ENCODE measurements around the gene TMEM94. TPM values are rescaled to one million over a fixed set of nuclear protein-coding genes. Genes with fewer than 3 reads are reported as not detected.
A peak's percentile ranks its signal among the peaks of the same experiment; 100 is the strongest.

TMEM94 gene
- total RNA-seq, 1 experiment from 2014 or later, result 61.4 TPM

DNA sequence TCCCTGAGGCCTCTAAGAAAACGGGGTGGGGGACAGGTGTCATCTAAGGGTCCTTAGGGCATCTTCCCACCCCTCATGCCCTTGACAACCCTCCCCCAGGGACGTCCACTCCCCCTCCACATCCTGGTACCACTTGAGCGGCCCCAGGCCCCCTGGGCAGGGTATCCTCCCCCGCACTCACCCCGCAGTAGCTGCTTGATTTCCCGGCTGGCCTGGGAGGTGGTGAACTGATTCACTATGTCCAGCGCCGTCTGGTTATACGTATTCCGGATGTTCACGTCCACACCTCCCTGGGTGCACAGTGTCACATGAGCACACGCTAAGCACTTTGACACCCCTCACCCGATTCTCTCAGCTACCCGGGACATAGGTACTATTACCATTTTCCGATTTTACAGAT is 49.2 kb downstream of the TMEM94 start:
- no peaks in the 10 kb centered on the region for H3K79me1 ChIP-seq (ENCODE audit: insufficient read depth, low read depth, low read length, poor library complexity, severe bottlenecking)
- H3K23me2 ChIP-seq (ENCODE audit: insufficient read length, low read depth, low read length, poor library complexity, severe bottlenecking), result no peaks in the 10 kb centered on the region
- no peak overlapping the region for H4K8ac ChIP-seq (replicated peaks; ENCODE audit: insufficient read length, low read depth, low read length)
- H3K27me3 ChIP-seq (ENCODE audit: insufficient read depth, low read length), result no peaks in the 10 kb centered on the region
- no peak overlapping the region for H3K23ac ChIP-seq (ENCODE audit: insufficient read length, low read depth, low read length)
- Mint-ChIP-seq H3K4me3 (no peak overlapping the region), H3K9me3 (no peaks in the 10 kb centered on the region), H3K36me3 (ENCODE audit: insufficient read depth in 1 of 3, low read depth in 3 of 3) (peaks cover 0 to 39% (median 27%) of the 10 kb centered on the region in 3 experiments; a peak in 5 of 7 replicates), H3K4me1 (no peaks in the 10 kb centered on the region), H3K27me3 (ENCODE audit: low read depth) (no peaks in the 10 kb centered on the region), H3K27ac (peak overlapping the region in 1 of 3 experiments; percentile 13; a peak in 2 of 7 replicates)
- H2BK15ac ChIP-seq (ENCODE audit: low read depth, low read length), result no peak overlapping the region
- no peak overlapping the region for H2AK5ac ChIP-seq (ENCODE audit: insufficient read length, low read length)
- H3K4me2 ChIP-seq (ENCODE audit: insufficient read depth, insufficient read length, low read length), result no peak overlapping the region
- H3K14ac ChIP-seq (ENCODE audit: insufficient read depth, low read length), result no peak overlapping the region
- H3K4ac ChIP-seq (ENCODE audit: low read depth, low read length), result no peak overlapping the region
- no peak overlapping the region for H2BK20ac ChIP-seq (ENCODE audit: low read depth, low read length, poor library complexity, severe bottlenecking)
- H2AFZ ChIP-seq (ENCODE audit: low read length), result no peak overlapping the region
- TF ChIP-seq CTCF (conservative IDR thresholded peaks at IDR 0.05), result no peak
- H3K18ac ChIP-seq (ENCODE audit: insufficient read length, low read depth, low read length), result no peak overlapping the region
- no peak overlapping the region for H3K56ac ChIP-seq (ENCODE audit: insufficient read length, low read depth, low read length)
- no peak overlapping the region for H2BK12ac ChIP-seq (ENCODE audit: insufficient read length, low read depth, low read length)
- H3T11ph ChIP-seq (ENCODE audit: low read length), result no peak overlapping the region
- no peaks in the 10 kb centered on the region for H3K9me3 ChIP-seq (ENCODE audit: control insufficient read depth, low read depth, low read length)
- no peak for DNase-seq
- H4K91ac ChIP-seq (ENCODE audit: insufficient read length, low read depth, low read length), result no peak overlapping the region
- H3K9ac ChIP-seq (ENCODE audit: extremely low read depth, insufficient read length, low read length), result no peak overlapping the region
- no peaks in the 10 kb centered on the region for H3K79me2 ChIP-seq (ENCODE audit: insufficient read depth, low read length)
- H3K27ac ChIP-seq (ENCODE audit: insufficient read length, low read depth, low read length), result no peak overlapping the region
- no CpG with 5 or more reads among the region's 15 CpGs for WGBS (ENCODE audit: extremely low coverage, insufficient read length, low lambda C conversion rate)
- no peak overlapping the region for H4K5ac ChIP-seq (ENCODE audit: insufficient read length, low read depth, low read length)
- H2BK5ac ChIP-seq (ENCODE audit: insufficient read length, low read length), result no peak overlapping the region
- no peaks in the 10 kb centered on the region for H3K4me1 ChIP-seq (ENCODE audit: insufficient read depth, low read length)
- no peak overlapping the region for H2BK120ac ChIP-seq (ENCODE audit: low read depth, low read length, poor library complexity, severe bottlenecking)
- no peaks in the 10 kb centered on the region for H4K20me1 ChIP-seq (ENCODE audit: control insufficient read depth, insufficient read depth, insufficient read length)
